GM20431 (cell line): ENCODE results near the gene STK39.
"Not testable (repeated sequence)": the region's sequence is repeated elsewhere in the genome, so short reads cannot be mapped to it uniquely, and the experiment has no call there.

Source experiments
- in situ Hi-C: fragments of 300-500 bp; cut with MseI, MboI; formaldehyde crosslinking; loops from one replicate; pipeline ENCODE4 v1.15.0; 2020; ENCODE audit warnings: low sequenced_read_pairs; ENCODE audit not compliant: unreplicated experiment

STK39 gene

DNA sequence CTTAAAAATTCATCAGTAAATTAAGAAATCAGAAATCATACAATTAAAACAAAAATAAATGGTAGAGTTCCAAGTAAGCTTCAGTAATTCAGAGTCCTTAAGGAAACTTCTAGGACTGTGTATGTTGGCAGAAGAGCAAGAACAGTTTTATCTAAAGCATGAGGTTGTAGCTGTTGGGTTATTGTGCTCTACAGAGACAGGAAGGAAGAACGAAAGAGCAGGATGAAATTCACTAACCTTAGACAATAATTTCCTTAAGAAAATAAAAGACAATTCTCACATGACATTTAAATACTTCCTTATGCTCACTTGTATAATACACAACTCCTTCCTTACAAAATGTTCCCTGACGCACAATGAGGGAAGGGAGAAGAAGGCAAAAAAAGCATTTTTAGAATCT lies 133.4 kb downstream of the STK39 start:
- in situ Hi-C loops = loop anchor here (10.0 kb wide), 1 partner anchor 1579 kb away; no protein-coding TSS in a partner anchor

DNA sequence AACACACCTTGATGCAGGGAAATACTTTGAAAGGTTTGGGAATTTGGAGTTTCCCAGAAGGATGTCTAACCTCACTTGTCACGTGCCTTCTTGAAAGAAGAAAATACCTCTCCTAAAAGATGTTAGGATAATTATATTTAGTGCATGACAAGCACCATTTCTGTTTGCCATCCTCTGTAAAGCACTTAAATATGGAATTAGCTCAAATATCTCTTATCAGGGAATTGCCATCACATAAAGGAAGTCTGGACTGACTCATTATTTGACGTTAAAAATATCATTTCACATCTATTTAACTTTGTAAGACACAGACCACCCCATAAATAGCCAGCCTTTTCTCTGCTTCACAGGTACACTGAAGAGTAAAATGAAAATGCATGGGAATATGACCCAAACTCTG lies 140.1 kb downstream of the STK39 start:
- in situ Hi-C loops = no loop called here

DNA sequence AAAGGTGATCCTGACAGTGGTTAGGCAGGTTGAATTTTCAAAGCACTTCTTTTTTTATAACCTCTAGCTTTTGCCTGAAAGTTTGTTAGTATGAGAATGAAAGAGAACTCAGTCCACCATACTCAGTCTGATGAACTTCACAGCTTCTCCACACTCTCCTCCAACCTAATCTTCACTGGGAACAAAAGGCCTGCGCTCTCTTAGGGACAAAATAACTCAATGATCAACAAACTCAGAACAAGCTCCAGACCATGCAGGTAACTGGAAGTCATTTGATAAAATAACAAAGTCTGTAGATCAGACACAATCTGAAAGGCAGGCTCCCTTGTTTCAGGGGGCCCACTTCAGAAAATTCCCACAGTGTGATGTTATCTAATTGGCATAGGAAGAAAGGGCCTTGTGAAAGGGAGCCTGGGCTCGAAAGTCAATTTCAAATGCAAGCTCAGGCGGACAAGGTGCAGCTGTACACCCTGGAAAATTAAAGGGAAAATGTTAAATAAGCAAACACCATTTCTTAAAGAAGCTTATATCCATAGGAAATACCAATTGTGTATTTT lies 142.2 kb downstream of the STK39 start:
- in situ Hi-C loops = no loop called here

DNA sequence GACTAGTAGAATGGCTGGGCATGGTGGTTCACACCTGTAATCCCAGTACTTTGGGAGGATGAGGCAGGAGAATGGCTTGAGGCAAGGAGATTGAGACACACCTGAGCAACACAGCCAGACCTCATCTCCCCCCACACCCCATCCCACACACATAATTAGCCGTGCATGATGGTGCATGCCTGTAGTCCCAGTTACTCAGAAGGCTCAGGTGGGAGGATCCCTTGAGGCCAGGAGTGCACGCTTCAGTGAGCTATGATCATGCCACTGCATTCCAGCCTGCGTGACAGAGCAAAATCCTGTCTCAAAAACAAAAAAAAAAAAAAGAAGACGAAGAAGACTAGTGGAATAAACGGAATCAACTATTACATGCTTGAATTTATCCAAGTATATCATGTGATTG lies 150.0 kb downstream of the STK39 start:
- in situ Hi-C loops = no loop called here

DNA sequence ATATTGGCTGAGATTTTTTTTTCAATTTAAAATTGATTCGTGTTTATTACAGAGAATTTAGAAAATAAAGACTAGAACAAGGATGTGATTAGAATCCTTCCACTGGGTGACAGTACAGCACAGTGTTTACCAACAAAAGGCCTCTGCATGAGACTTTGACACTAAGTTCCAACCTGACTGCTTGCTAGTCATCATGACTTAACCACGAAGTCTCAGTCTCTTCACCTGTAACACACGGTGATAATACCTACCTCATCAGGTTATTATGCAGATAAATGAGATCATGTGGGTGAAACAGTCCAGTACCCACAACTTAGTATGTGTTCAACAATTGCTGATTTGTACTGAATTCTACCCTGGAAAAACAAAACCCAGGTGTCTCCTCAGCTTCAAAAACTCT lies 151.2 kb downstream of the STK39 start:
- in situ Hi-C loops = no loop called here

DNA sequence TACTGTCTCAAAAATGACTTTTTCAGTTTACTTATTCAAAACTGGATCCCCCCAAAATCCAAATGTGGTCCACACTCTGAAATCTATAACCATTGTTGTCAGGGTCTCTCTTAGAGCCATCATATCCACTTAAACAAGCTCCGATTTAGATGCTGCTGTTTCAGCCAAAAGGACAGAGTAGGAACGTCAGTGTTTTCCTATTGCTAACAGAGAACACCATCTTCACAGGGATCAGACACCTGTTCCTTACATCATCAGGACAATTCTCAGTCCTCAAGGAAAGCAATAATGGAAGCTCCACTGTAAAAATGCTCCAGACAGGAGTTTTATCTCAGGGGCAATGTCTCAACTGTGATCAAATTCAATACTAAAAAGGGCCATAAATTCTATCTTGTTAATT lies 155.4 kb downstream of the STK39 start:
- in situ Hi-C loops = no loop called here

DNA sequence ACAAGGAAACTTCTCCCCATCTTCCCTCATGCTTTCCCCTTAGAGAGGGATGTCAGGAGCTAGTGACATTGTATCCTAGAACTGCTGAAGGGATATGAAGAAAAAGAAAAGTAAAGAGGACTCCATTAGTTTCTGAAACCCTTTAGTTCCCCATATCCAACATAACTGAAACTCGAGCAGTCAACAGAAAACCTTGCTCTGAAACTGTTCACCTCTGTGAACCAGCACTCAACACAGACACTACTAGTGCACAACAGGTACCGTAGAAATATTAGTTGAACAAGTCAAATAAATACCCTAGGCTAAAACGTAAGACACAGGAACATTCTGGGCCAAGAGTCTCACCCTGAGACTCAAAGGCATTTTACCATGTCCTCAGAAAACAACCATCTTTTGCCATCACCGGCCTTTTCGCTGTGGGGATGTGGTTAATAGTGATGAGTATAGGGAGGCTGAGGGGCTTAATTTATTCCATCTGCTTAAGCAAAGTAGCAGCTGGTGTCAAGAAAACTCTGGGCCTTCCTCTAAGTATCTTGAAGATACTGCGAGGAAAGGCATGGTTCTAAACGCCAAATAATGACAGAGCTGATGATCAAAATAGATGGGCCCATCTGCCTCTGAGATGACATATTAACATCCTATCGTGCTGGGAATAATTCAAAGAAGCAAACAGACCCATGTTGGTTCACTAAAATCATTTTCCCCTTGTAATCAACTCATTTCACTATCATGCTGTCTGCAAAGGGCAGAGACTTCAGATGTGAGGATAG lies 156.8 kb downstream of the STK39 start:
- in situ Hi-C loops = no loop called here

- in situ Hi-C loops = no loop called here
These were observed 158.2 kb downstream of the STK39 start for GRCh38 chr2:168089200-168089599.

- in situ Hi-C loops = no loop called here
These were observed 160.0 kb downstream of the STK39 start for GRCh38 chr2:168087401-168087800.

- in situ Hi-C loops = no loop called here
These were observed 160.5 kb downstream of the STK39 start for GRCh38 chr2:168086851-168087250.

DNA sequence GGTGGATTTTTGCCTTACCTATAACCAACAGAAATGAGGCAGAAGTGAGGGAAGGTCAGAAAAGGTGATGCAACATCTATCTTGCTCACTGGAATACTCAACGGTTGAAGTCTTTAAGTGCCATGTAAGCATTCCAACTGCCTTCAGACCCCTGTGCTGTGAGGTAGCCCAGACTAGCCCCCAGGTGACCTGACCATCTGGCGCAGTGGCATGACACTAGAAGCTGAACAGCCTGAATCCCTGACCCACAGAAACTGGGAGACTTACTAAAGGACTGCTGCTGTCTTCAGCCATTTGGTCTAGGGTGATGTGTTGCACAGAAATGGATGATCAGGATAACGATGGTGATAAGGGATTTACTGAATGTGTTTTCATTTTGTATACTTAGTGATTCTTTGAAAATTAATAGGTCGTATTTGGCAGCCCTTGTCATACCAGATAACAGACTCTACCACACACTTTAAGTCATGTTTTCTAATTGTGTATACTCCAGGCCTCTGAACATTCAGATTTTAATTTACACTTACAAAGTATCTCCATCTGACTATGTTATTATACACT lies 161.5 kb downstream of the STK39 start:
- in situ Hi-C loops = no loop called here

DNA sequence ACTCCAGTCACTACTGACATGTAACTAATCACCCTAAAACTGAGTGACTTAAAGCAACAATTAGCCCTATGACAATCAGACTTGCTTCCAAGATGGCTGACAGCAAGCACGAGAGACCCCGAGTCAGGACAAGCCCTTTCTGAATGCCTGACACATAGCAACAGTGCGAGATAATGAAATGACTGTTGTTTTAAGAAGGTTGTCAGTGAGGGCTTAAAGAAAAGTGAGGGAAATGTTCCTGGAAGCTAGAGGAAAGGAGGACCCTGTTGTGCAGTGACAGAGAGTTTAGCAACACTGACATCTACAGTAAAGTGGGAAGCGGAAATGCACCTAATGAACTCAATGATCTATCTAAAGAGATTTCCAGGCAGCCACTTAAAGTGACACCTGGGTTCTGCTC lies 163.1 kb downstream of the STK39 start:
- in situ Hi-C loops = no loop called here

DNA sequence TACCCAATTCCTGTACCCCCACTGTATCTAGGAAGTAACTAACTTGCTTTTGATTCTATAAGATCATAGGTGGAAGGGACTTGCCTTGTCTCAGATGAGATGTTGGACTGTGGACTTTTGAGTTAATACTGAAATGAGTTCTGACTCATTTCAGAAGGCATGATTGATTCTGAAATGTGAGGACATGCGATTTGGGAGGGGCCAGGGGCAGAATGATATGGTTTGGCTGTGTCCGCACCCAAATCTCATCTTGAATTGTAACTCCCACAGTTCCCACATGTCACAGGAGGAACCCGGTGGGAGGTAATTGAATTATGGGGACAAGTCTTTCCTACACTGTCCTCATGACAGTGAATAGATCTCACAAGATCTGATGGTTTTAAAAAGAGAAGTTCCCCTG lies 165.9 kb downstream of the STK39 start:
- in situ Hi-C loops = not testable (repeated sequence)

- in situ Hi-C loops = no loop called here
These were observed 168.2 kb downstream of the STK39 start for GRCh38 chr2:168079236-168079635.

DNA sequence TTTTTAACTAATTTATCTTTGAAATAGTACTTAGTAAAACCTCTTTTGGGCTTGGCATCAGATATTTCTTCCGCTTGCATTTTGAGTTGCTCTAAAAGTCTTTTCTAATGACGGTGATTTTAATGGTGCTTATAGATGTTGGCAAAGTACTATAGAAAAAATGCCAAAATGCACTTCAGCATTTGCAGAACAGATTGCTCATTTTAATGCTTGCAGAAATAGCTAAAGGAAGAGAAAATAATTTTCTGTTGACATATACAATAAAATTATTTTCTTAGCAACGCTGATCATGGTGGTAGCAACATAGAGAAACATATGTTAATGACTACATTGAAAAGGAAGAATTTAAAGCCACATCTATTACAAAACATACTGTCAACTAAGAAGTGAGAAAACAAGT lies 170.7 kb downstream of the STK39 start:
- in situ Hi-C loops = no loop called here

DNA sequence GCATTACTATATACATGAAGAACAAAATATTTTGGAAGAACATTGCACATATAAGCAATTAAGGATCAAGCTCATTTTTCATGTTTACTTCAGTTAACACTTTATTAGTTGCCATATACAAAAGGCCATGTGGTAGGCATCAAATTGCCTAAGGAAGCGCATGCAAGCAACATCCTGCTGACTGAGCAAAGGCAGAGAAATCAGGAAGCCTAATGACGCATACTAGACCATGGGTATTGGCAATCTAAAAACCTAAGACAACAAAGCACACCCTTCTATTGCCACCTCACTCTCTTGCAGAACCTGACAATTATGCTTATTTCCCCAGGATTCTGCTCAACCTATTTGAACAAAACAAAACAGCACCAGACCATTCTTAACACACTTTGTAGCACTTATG lies 171.9 kb downstream of the STK39 start:
- in situ Hi-C loops = no loop called here

- in situ Hi-C loops = no loop called here
These were observed 174.6 kb downstream of the STK39 start for GRCh38 chr2:168072626-168073303.

DNA sequence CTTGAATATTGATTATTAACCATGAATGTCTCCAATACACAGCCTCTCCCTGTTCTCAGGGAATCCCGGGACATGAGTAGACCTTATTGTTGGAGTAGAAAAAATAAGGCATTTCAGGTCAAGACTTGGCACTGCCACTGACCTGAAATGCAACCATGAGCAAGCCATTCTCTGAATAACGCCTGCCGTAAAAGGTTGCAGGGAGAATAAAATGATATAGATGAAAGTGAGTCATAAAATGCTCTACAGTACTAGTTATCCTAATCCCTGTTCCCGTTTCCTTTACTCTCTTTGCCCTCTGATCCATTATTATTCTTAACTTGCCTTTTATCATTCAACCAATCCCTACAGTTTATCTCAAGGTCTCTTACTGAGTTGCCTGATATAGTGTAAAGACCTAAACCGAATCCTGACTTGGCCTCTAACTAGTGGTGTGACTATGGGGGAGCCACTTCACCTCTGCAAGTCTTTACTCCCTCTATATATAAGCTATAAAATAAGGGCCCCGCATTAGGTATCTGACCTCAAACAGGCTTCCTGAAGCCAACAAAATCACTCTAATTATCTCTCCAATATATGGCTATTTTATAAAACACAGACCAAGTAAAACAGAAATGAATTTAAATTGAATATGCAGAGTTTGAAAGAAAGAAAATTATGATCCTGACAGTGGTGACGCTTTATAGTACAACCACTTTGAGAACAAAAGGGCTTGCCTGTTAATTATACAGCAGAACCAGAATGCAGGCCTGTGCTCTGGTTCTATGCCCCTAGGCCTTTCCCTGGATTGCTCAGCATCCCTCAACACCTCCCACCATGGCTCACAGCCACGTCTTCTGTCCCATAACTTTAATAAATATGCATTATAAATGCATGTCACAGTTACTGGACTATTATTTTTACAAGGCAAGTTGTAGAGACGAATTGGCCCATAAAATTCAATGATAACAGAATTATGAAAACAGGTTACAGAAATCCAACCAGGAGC lies 183.1 kb downstream of the STK39 start:
- in situ Hi-C loops = no loop called here

GRCh38 chr2:168062936-168063335 lies 184.5 kb downstream of the STK39 start:
- in situ Hi-C loops = no loop called here

DNA sequence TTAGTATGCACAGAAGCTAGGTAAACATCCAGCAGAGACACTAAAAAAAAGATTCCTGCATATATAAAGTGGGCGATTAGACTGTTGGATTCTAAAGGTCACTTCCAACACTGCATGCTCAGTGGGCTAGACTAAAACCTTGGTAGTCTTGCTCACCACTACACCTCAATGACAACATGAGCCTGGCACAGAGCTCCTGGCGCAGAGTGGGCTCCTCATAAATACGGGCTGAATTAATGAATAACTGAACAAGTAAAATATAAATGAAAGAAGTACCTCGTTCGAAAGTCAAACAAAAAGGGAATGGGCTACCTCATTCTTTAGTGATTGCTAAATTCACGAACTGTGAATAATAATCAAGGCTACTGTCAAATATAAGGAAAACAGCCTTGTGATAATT lies 185.3 kb downstream of the STK39 start:
- in situ Hi-C loops = no loop called here
